Glutamatergic neuron (in vitro differentiated cells): Measurements from ENCODE around the gene TMEM178A. TPM values are rescaled to one million over a fixed set of nuclear protein-coding genes. Genes with fewer than 3 reads are reported as not detected.
A peak's percentile ranks its signal among the peaks of the same experiment; 100 is the strongest.

ENCODE experiments used
- DNase-seq: peaks from one replicate; pipeline ENCODE4 v3.0.0; 2022
- H3K27ac Mint-ChIP-seq: one replicate; pipeline ENCODE4 v1.8.0; 2020; ENCODE audit warnings: mild to moderate bottlenecking, mixed read lengths, inconsistent platforms; ENCODE audit not compliant: unreplicated experiment
- H3K27me3 Mint-ChIP-seq: one replicate; pipeline ENCODE4 v1.8.0; 2020; ENCODE audit warnings: mild to moderate bottlenecking, moderate library complexity, mixed read lengths, inconsistent platforms; ENCODE audit not compliant: unreplicated experiment
- H3K36me3 Mint-ChIP-seq: one replicate; pipeline ENCODE4 v1.8.0; 2020; ENCODE audit warnings: mild to moderate bottlenecking, mixed read lengths, inconsistent platforms; ENCODE audit not compliant: unreplicated experiment
- H3K4me1 Mint-ChIP-seq: one replicate; pipeline ENCODE4 v1.8.0; 2020; ENCODE audit warnings: mild to moderate bottlenecking, low read depth, mixed read lengths, inconsistent platforms; ENCODE audit not compliant: unreplicated experiment
- H3K4me3 Mint-ChIP-seq: one replicate; pipeline ENCODE4 v1.8.0; 2020; ENCODE audit warnings: mild to moderate bottlenecking, mixed read lengths, inconsistent platforms; ENCODE audit not compliant: unreplicated experiment
- H3K9me3 Mint-ChIP-seq: one replicate; pipeline ENCODE4 v1.8.0; 2020; ENCODE audit warnings: mild to moderate bottlenecking, moderate library complexity, mixed read lengths, inconsistent platforms; ENCODE audit not compliant: unreplicated experiment
- CTCF ChIP-seq: fragments of 200-600 bp; sonication (generic); IDR thresholded peaks from one replicate; pipeline ENCODE4 v1.5.0; 2021; ENCODE audit not compliant: partially characterized antibody, unreplicated experiment
- total RNA-seq: library from RNA; stranded (reverse); fragmentation: NEBNext Ultra II Directional; extraction: Animal tissue kit (Norgen Biotek cat#: 25700); gene quantifications from one replicate; pipeline ENCODE4 v1.2.1, GENCODE V29; 2021; ENCODE audit not compliant: unreplicated experiment

TMEM178A gene
- total RNA-seq, 1 donor from 2014 or later: 12.5 TPM

GRCh38 chr2:39734445-39734844 is 68.7 kb downstream of the TMEM178A start:
- Mint-ChIP-seq H3K27me3 (peaks cover 4% of the 10 kb centered on the region), H3K9me3 (no peaks in the 10 kb centered on the region), H3K36me3 (no peaks in the 10 kb centered on the region), H3K4me3 (no peak overlapping the region), H3K27ac (no peak overlapping the region), H3K4me1 (peaks cover 8% of the 10 kb centered on the region)
- no peak for TF ChIP-seq CTCF
- DNase-seq: no peak

GRCh38 chr2:39735648-39736047 is 69.9 kb downstream of the TMEM178A start:
- Mint-ChIP-seq H3K4me1 (peaks cover 12% of the 10 kb centered on the region), H3K27ac (no peak overlapping the region), H3K27me3 (peaks cover 4% of the 10 kb centered on the region), H3K4me3 (no peak overlapping the region), H3K9me3 (peaks cover 1% of the 10 kb centered on the region), H3K36me3 (no peaks in the 10 kb centered on the region)
- DNase-seq: no peak
- TF ChIP-seq CTCF: no peak

- Mint-ChIP-seq H3K4me3 (no peak overlapping the region), H3K27me3 (peaks cover 4% of the 10 kb centered on the region), H3K36me3 (no peaks in the 10 kb centered on the region), H3K9me3 (peaks cover 1% of the 10 kb centered on the region), H3K27ac (no peak overlapping the region), H3K4me1 (peaks cover 12% of the 10 kb centered on the region)
- DNase-seq: no peak
- no peak for TF ChIP-seq CTCF
Observed at GRCh38 chr2:39736640-39737039, 70.9 kb downstream of the TMEM178A start.

GRCh38 chr2:39737661-39738060 is 71.9 kb downstream of the TMEM178A start:
- Mint-ChIP-seq H3K36me3 (no peaks in the 10 kb centered on the region), H3K27ac (peak overlapping the region; percentile 31), H3K4me1 (peaks cover 12% of the 10 kb centered on the region), H3K4me3 (no peak overlapping the region), H3K9me3 (peaks cover 1% of the 10 kb centered on the region), H3K27me3 (peaks cover 4% of the 10 kb centered on the region)
- TF ChIP-seq CTCF: no peak
- DNase-seq: no peak

GRCh38 chr2:39738936-39739335 is 73.2 kb downstream of the TMEM178A start:
- no peaks in the 10 kb centered on the region for H3K36me3 Mint-ChIP-seq
- no peak overlapping the region for H3K4me3 Mint-ChIP-seq
- peaks cover 21% of the 10 kb centered on the region for H3K4me1 Mint-ChIP-seq
- peaks cover 1% of the 10 kb centered on the region for H3K9me3 Mint-ChIP-seq
- TF ChIP-seq CTCF: no peak
- peaks cover 3% of the 10 kb centered on the region for H3K27me3 Mint-ChIP-seq
- H3K27ac Mint-ChIP-seq: peak overlapping the region; percentile 40
- no peak for DNase-seq
